HepG2 (cell line): ENCODE results near the gene SLC16A1. TPM values are rescaled to one million over a fixed set of nuclear protein-coding genes. Genes with fewer than 3 reads are reported as not detected.

ENCODE experiments used
- ATAC-seq: fragments of 200-7000 bp; cut with Tn5 transposase; 3 replicates; pipeline ENCODE4 v1.9.1; 2020; ENCODE audit warnings: mild to moderate bottlenecking, moderate library complexity
- BruUV-seq: library from RNA; stranded (reverse); fragments of 400-500 nt; replicated peaks from 2 replicates; lab custom pipeline; 2021; lab: Mats Ljungman, UMichigan
- CTCF ChIA-PET: fragments of 300-600 bp; formaldehyde crosslinking; extraction: SDS; loops from one replicate; lab custom pipeline; 2021; ENCODE audit warnings: low total read pairs, inconsistent platforms, low intra/inter-chr PET ratio; lab: Yijun Ruan, JAX
- POLR2A ChIA-PET: fragments of 350-600 bp; sonication (Branson Sonifier 250); formaldehyde crosslinking; loops from one replicate; lab custom pipeline; 2020; ENCODE audit warnings: antibody characterized with exemption, inconsistent platforms; lab: Yijun Ruan, JAX
- DNase-seq: peaks from one replicate; pipeline ENCODE4 v3.0.0-alpha.2; 2015; ENCODE audit warnings: low spot score
- FAIRE-seq: peaks from 3 replicates; lab custom pipeline; 2011; peaks lifted over from hg19 to GRCh38; lab: Jason Lieb, UNC
- H2AFZ ChIP-seq: one replicate; pipeline ENCODE4 v1.6.1; 2011; ENCODE audit warnings: low read length, inconsistent platforms
- H3K27ac ChIP-seq: fragments of 300-600 bp; 3 replicates; pipeline ENCODE4 v1.8.0; 2011; ENCODE audit warnings: mixed run types, mild to moderate bottlenecking, mixed read lengths, low read length, inconsistent platforms; ENCODE audit not compliant: insufficient read depth; ENCODE audit errors: extremely low read length
- H3K27me3 ChIP-seq, 2 experiments: fragments of 200-600 bp in 1 of 2; 2 replicates in 1 of 2; 3 replicates in 1 of 2; pipeline versions ENCODE4 v1.6.0 to v1.8.0; 2011; ENCODE audit warnings: low read length in 2 of 2, mild to moderate bottlenecking in 2 of 2, moderate library complexity in 2 of 2, inconsistent platforms in 1 of 2; ENCODE audit not compliant: insufficient read depth in 2 of 2, control insufficient read depth in 1 of 2
- H3K36me3 ChIP-seq, 2 experiments: fragments of 200-600 bp in 1 of 2; replicated peaks in 1 of 2; 2 replicates in 1 of 2; 3 replicates in 1 of 2; pipeline versions ENCODE4 v1.5.1 to v1.8.0; 2011; ENCODE audit warnings: low read length in 2 of 2, inconsistent platforms in 1 of 2; ENCODE audit not compliant: insufficient read depth in 2 of 2, control insufficient read depth in 1 of 2
- H3K4me1 ChIP-seq: 2 replicates; pipeline ENCODE4 v1.5.1; 2012; ENCODE audit warnings: low read length, inconsistent platforms; ENCODE audit not compliant: insufficient read depth
- H3K4me2 ChIP-seq: 2 replicates; pipeline ENCODE4 v1.6.0; 2011; ENCODE audit warnings: low read depth, low read length, inconsistent platforms
- H3K4me3 ChIP-seq, 3 experiments: fragments of 200-600 bp in 1 of 3; sonication (generic), shearing (Covaris generic) in 1 of 3; replicated peaks in 1 of 3; 2 replicates each; pipeline ENCODE4 v1.5.1; 2011 to 2016; ENCODE audit warnings: low read length in 3 of 3, inconsistent platforms in 2 of 3, low read depth in 2 of 3, mild to moderate bottlenecking in 2 of 3, control low read depth in 1 of 3, mixed read lengths in 1 of 3; ENCODE audit not compliant: insufficient read depth in 1 of 3
- H3K79me2 ChIP-seq: one replicate; pipeline ENCODE4 v1.6.1; 2011; ENCODE audit warnings: low read length, inconsistent platforms; ENCODE audit not compliant: insufficient read depth
- H3K9ac ChIP-seq: 2 replicates; pipeline ENCODE4 v1.6.0; 2011; ENCODE audit warnings: mild to moderate bottlenecking, low read depth, low read length, inconsistent platforms; ENCODE audit not compliant: insufficient read depth
- H3K9me3 ChIP-seq: 2 replicates; pipeline ENCODE4 v1.5.1; 2012; ENCODE audit warnings: mild to moderate bottlenecking, low read length
- H4K20me1 ChIP-seq: 2 replicates; pipeline ENCODE4 v1.6.0; 2011; ENCODE audit warnings: inconsistent platforms, mild to moderate bottlenecking, low read length, moderate library complexity; ENCODE audit not compliant: insufficient read depth
- ARNT ChIP-seq: fragments of 450-650 bp; IDR thresholded peaks from 2 replicates; pipeline ENCODE4 v1.6.1; 2017
- ATAD3A ChIP-seq: sonication (generic); formaldehyde crosslinking; IDR thresholded peaks from 2 replicates; pipeline ENCODE4 v1.4.0; 2020; ENCODE audit warnings: missing genetic modification reagents
- EEA1 ChIP-seq: sonication (generic); formaldehyde crosslinking; IDR thresholded peaks from 2 replicates; pipeline ENCODE4 v1.5.1; 2020; ENCODE audit warnings: mild to moderate bottlenecking, missing genetic modification reagents, borderline replicate concordance
- KLF13 ChIP-seq: sonication (generic); formaldehyde crosslinking; IDR thresholded peaks from 2 replicates; pipeline ENCODE4 v1.4.0; 2020; ENCODE audit warnings: mild to moderate bottlenecking, missing genetic modification reagents
- NFIC ChIP-seq: IDR thresholded peaks from 2 replicates; pipeline ENCODE4 v1.6.1; 2012; ENCODE audit warnings: mild to moderate bottlenecking, low read length, inconsistent platforms
- WGBS: methylation state at CpG from one replicate; pipeline ENCODE4 v1.1.6; 2017; ENCODE audit warnings: low lambda C conversion rate; 5-methylcytosine and 5-hydroxymethylcytosine counted together
- in situ Hi-C: cut with HindIII; loops from 2 replicates; pipeline ENCODE4 v1.10.0; 2017; ENCODE audit warnings: low pct_unique_long_range_greater_than_20kb; ENCODE audit not compliant: extremely low pct_ligation_motif_present
- intact Hi-C: fragments of 100-400 bp; cut with micrococcal nuclease; formaldehyde crosslinking; loops from one replicate; pipeline ENCODE4 v1.10.0; 2022; ENCODE audit not compliant: unreplicated experiment
- polyA plus RNA-seq, 8 experiments: library from polyadenylated mRNA; depleted of rRNA in 3 of 8; stranded (reverse) in 7 of 8; unstranded in 1 of 8; fragments of >200 nt; fragmentation: Illumina TruSeq in 4 of 8; extraction: Trizol in 4 of 8; gene quantifications; 2 replicates each; pipeline versions ENCODE4 v1.2.1 to v1.2.3, GENCODE V29; 2011 to 2016; ENCODE audit warnings: low read depth in 4 of 8, missing spikeins in 1 of 8, mixed read lengths in 1 of 8; ENCODE audit not compliant: insufficient read depth in 1 of 8
- total RNA-seq, 5 experiments: library from RNA; depleted of rRNA; stranded (reverse); fragments of >200 nt; fragmentation: Illumina TruSeq; extraction: Trizol; gene quantifications; 2 replicates each; pipeline ENCODE4 v1.2.3, GENCODE V29; 2016; ENCODE audit warnings: low read depth in 1 of 5
- TF ChIP-seq, protein P1 (sequence below): sonication (generic); formaldehyde crosslinking; IDR thresholded peaks from 2 replicates; pipeline ENCODE4 v1.4.0; 2020; ENCODE audit warnings: missing genetic modification reagents, borderline replicate concordance

Gene SLC16A1
- total and polyA plus RNA-seq, 2 of the 13 experiments (the other 11 are each of a cell fraction or from before 2014, with no cell fraction given), result 106 to 142 TPM

DNA sequence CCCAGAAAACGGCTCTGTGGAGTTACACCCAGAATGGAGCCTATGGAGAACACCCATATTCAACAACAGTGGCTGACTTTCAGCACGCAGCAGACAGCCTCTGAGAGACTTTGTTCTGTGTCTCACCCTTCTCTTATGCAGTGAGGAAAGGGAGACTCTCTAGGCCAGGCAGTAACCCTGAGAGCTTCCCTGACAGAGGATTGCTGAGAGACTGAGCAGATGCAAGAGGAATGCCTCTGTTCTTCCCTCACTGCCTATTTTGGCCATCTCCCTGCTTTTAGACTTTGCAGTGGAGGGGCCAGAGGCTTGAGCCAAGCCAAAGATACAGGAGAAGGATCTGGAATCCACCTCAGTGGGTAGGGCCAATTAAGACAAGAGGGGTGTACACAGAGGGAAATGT lies 41.8 kb upstream of the SLC16A1 start:
- 86% methylated on average over 1 of the region's 2 CpGs for WGBS
- no peak for ATAC-seq
- in situ Hi-C loops, result no loop called here

More for the DNA sequence above, 41.8 kb upstream of the SLC16A1 start:
- Histone ChIP-seq H3K79me2 (no peaks in the 10 kb centered on the region), H3K4me3 (no peak overlapping the region), H3K4me2 (no peak overlapping the region), H2AFZ (no peak overlapping the region), H3K9me3 (no peaks in the 10 kb centered on the region), H3K9ac (no peak overlapping the region), H3K27ac (no peak overlapping the region), H3K36me3 (peaks cover 0 to 4% of the 10 kb centered on the region in 2 experiments; a peak in 2 of 5 replicates), H3K27me3 (no peaks in the 10 kb centered on the region), H3K4me1 (peaks cover 17% of the 10 kb centered on the region), H4K20me1 (no peaks in the 10 kb centered on the region)
- intact Hi-C loops, result no loop called here
- DNase-seq, result no peak
- POLR2A ChIA-PET, result interaction anchor here (1.7 kb wide), 1 partner anchor 42 kb away, joined by 5 read pairs; the partner anchor contains the start of gene SLC16A1
- CTCF ChIA-PET, result no interaction called here
- no TSS peak for BruUV-seq
- no peak for TF ChIP-seq KLF13 (CRISPR knock-in tag)
- no peak for TF ChIP-seq ARNT
- TF ChIP-seq, protein P1, sequence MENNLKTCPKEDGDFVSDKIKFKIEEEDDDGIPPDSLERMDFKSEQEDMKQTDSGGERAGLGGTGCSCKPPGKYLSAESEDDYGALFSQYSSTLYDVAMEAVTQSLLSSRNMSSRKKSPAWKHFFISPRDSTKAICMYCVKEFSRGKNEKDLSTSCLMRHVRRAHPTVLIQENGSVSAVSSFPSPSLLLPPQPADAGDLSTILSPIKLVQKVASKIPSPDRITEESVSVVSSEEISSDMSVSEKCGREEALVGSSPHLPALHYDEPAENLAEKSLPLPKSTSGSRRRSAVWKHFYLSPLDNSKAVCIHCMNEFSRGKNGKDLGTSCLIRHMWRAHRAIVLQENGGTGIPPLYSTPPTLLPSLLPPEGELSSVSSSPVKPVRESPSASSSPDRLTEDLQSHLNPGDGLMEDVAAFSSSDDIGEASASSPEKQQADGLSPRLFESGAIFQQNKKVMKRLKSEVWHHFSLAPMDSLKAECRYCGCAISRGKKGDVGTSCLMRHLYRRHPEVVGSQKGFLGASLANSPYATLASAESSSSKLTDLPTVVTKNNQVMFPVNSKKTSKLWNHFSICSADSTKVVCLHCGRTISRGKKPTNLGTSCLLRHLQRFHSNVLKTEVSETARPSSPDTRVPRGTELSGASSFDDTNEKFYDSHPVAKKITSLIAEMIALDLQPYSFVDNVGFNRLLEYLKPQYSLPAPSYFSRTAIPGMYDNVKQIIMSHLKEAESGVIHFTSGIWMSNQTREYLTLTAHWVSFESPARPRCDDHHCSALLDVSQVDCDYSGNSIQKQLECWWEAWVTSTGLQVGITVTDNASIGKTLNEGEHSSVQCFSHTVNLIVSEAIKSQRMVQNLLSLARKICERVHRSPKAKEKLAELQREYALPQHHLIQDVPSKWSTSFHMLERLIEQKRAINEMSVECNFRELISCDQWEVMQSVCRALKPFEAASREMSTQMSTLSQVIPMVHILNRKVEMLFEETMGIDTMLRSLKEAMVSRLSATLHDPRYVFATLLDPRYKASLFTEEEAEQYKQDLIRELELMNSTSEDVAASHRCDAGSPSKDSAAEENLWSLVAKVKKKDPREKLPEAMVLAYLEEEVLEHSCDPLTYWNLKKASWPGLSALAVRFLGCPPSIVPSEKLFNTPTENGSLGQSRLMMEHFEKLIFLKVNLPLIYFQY (CRISPR knock-in tag), result no peak
- no peak for TF ChIP-seq NFIC
- no peak for TF ChIP-seq EEA1 (CRISPR knock-in tag)
- no peak for TF ChIP-seq ATAD3A (CRISPR knock-in tag)
- FAIRE-seq, result no peak
